Left lung (tissue), 10 donors: Measurements from ENCODE around the gene FAM83C. TPM values are rescaled to one million over a fixed set of nuclear protein-coding genes. Genes with fewer than 3 reads are reported as not detected.

ENCODE experiments used
- ATAC-seq: fragments of 200-7000 bp; cut with Tn5 transposase; one replicate; pipeline ENCODE4 v1.9.1; 2020; ENCODE audit warnings: moderate library complexity
- DNase-seq, 4 donors: peaks; one replicate each; pipeline ENCODE4 v3.0.0-alpha.2; 2013 to 2020
- H3K27ac ChIP-seq, 2 donors: fragments of 200-600 bp; sonication (generic) in 1 of 2; one replicate each; pipeline versions ENCODE4 v1.5.0 to v1.8.0; 2020 to 2021
- H3K27me3 ChIP-seq, 2 donors: fragments of 200-600 bp; sonication (generic) in 1 of 2; one replicate each; pipeline versions ENCODE4 v1.5.0 to v1.8.0; 2020 to 2021
- H3K36me3 ChIP-seq, 2 donors: fragments of 200-600 bp; sonication (generic) in 1 of 2; one replicate each; pipeline versions ENCODE4 v1.5.0 to v1.8.0; 2020 to 2021
- H3K4me1 ChIP-seq, 2 donors: fragments of 200-600 bp; one replicate each; pipeline ENCODE4 v1.8.0; 2021
- H3K4me3 ChIP-seq, 2 donors: fragments of 200-600 bp; sonication (generic) in 1 of 2; one replicate each; pipeline versions ENCODE4 v1.5.0 to v1.8.0; 2020 to 2021; ENCODE audit warnings: mild to moderate bottlenecking in 1 of 2
- H3K9me3 ChIP-seq, 2 donors: fragments of 200-600 bp; sonication (generic) in 1 of 2; one replicate each; pipeline versions ENCODE4 v1.5.0 to v1.8.0; 2020 to 2021
- intact Hi-C, 2 donors: fragments of 100-400 bp; cut with DNase I; formaldehyde crosslinking; loops; one replicate each; pipeline versions ENCODE4 v1.11.2 to v1.14.2; 2022
- polyA plus RNA-seq, 6 donors: library from polyadenylated mRNA; unstranded; fragments of 120-200 nt; gene quantifications; one replicate each; pipeline ENCODE4 v1.2.1, GENCODE V29; 2013; ENCODE audit not compliant: insufficient read length in 6 of 6
- total RNA-seq, 2 donors: library from RNA; stranded (reverse); fragmentation: NEBNext Ultra II Directional; extraction: Animal tissue kit (Norgen Biotek cat#: 25700); gene quantifications; one replicate each; pipeline ENCODE4 v1.2.1, GENCODE V29; 2021
- TF ChIP-seq, protein P1 (sequence below), 2 donors: fragments of 200-600 bp; sonication (generic) in 1 of 2; IDR thresholded peaks; one replicate each; pipeline versions ENCODE4 v1.5.0 to v1.8.0; 2021; ENCODE audit warnings: antibody characterized with exemption in 2 of 2
- donor health status: DM: no; HTN: yes; CAD: no.
- donor health status: DM: no; HTN: no; CAD: no.

The FAM83C gene
- total and polyA plus RNA-seq, 8 donors: not detected

DNA sequence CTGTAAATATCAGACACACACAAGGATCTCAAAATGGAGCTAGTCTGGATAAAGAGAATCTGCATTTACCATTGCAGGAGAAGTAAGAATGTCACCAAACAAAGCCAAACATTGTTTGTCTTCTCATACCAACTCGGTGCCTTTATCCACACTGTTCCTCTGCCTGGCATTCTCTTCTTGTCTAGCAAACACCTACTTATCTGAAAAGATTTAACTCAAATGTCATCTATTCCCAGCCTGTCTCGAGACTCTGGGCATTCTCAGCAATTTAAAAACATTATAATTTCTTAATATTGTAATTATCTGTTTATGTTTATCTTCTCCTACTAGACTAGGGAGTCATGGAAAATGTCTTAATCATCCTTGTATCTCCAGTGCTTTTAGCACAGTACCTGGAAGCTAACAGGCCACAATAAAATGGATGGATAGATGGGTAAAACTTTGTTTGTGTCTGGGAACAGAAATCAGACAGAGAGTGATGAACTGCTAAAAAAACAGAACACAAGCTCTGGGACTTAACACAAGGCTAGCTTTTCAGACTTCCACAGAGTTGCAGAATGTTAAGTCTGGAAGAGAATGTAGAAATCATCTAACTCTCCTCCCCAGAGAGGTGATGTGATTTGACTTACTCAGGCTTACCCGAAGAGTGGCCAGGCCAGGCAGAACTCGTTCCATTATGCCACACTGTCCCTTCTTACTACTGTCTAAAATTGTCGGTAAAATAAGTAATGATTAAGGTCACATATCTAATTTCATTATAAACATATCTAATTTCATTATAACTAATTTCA, 42.3 kb upstream of the FAM83C start:
- Histone ChIP-seq H3K9me3 (no peaks in the 10 kb centered on the region), H3K27me3 (no peaks in the 10 kb centered on the region), H3K36me3 (no peaks in the 10 kb centered on the region), H3K4me3 (no peak overlapping the region), H3K4me1 (peaks cover 0 to 6% of the 10 kb centered on the region in 2 donors), H3K27ac (no peak overlapping the region)
- ATAC-seq (peak; percentile 27), DNase-seq (peak in 2 of 4 donors; percentile 31 to 52)
- TF ChIP-seq, protein P1, sequence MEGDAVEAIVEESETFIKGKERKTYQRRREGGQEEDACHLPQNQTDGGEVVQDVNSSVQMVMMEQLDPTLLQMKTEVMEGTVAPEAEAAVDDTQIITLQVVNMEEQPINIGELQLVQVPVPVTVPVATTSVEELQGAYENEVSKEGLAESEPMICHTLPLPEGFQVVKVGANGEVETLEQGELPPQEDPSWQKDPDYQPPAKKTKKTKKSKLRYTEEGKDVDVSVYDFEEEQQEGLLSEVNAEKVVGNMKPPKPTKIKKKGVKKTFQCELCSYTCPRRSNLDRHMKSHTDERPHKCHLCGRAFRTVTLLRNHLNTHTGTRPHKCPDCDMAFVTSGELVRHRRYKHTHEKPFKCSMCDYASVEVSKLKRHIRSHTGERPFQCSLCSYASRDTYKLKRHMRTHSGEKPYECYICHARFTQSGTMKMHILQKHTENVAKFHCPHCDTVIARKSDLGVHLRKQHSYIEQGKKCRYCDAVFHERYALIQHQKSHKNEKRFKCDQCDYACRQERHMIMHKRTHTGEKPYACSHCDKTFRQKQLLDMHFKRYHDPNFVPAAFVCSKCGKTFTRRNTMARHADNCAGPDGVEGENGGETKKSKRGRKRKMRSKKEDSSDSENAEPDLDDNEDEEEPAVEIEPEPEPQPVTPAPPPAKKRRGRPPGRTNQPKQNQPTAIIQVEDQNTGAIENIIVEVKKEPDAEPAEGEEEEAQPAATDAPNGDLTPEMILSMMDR (IDR thresholded peaks at IDR 0.05): no peak
- intact Hi-C loops: no loop called here

DNA sequence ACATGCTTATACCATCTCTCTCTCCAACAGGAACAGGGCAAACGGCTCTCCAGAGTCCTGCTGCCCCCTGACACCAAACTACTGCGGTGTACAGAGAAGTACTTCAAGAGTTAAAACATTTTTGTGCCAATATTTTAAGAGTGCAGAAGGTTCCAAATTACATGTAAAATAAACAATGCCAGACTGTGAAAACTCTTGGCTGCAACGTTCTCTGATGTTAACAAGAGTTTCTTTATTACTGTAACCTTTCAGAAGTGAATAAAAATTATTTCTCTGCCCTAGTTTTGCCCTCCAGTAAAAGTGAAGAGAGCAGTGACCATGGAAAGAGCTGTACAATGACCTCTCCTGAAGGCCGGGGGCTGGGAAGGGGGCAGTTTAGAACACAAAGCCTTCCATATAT, 41.4 kb upstream of the FAM83C start:
- no peaks in the 10 kb centered on the region for H3K36me3 ChIP-seq
- DNase-seq (peak in 2 of 4 donors; percentile 31 to 46), ATAC-seq (peak; percentile 11)
- H3K4me1 ChIP-seq: peaks cover 0 to 6% of the 10 kb centered on the region in 2 donors
- TF ChIP-seq, protein P1 (IDR thresholded peaks at IDR 0.05): no peak
- H3K9me3 ChIP-seq: no peaks in the 10 kb centered on the region
- H3K27ac ChIP-seq: no peak overlapping the region
- H3K27me3 ChIP-seq: no peaks in the 10 kb centered on the region
- intact Hi-C loops: no loop called here
- no peak overlapping the region for H3K4me3 ChIP-seq

DNA sequence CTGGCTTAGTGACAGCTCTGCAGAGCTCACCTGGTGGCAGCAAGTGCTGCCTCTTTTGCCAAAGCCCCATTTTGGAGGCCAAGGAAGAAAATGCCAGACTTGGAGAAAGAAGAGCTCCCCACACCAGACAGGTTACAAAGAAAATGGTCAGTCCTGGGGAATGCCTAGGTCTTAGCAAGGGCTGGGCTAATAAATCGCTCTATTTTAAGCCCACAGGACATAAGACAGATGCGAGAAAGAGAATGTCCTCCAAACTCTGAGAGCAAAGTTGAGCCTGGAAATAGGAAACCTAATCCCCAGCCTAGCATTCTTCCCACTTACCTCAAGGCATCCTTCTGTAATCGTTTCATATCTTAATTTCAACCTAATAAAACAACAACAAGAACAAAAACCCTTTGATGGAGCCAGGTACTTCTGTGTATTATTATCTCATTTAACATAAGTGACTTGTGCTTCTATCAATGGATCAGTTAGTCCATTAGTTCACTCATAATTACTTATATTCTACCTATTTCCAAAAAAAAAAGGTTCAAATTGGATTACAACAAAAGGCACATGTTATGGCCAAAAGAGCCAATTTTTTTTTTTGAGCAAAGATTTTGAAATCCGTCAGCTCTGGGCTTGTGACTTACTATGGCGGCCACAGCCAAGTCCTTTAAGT, 40.4 kb upstream of the FAM83C start:
- TF ChIP-seq, protein P1 (IDR thresholded peaks at IDR 0.05): no peak
- H3K27ac ChIP-seq: no peak overlapping the region
- DNase-seq (no peak), ATAC-seq (no peak)
- H3K36me3 ChIP-seq: no peaks in the 10 kb centered on the region
- intact Hi-C loops: no loop called here
- no peak overlapping the region for H3K4me3 ChIP-seq
- H3K27me3 ChIP-seq: no peaks in the 10 kb centered on the region
- no peaks in the 10 kb centered on the region for H3K9me3 ChIP-seq
- H3K4me1 ChIP-seq: peaks cover 0 to 6% of the 10 kb centered on the region in 2 donors

DNA sequence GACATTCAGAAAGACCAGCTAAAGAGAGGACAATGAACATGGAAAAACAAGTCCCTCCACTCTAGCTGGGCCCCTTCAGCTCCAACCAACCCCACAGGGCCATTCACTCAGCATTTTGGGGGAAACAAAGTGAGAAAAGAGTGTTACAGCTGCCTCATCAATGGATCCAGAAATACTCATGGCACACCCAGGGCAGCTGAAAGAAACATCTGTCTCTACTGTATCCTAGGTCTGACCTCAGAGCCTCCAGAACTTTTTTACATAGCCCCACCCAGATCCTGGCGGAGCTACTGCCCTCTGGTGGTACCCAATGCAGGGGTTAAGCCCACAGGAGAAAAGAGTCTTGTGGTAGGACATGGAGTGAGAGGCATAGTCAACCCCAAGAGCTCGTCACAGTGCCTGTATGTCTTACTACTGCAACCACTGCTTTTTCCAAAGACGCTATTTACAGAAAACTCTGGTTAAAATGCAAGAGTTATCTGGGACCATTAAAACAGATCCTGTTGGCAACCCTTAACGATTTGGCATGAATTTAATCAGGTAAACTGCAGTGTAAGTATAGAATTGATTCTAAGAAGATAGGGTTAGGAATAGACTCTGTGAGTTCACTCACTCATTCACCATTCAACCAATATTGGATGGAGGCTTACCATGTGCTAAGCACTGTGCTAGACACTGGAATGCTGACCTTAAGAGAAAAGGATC, 37.4 kb upstream of the FAM83C start:
- Histone ChIP-seq H3K4me3 (no peak overlapping the region), H3K9me3 (no peaks in the 10 kb centered on the region), H3K4me1 (peaks cover 10 to 13% of the 10 kb centered on the region in 2 donors), H3K27ac (no peak overlapping the region), H3K27me3 (no peaks in the 10 kb centered on the region), H3K36me3 (no peaks in the 10 kb centered on the region)
- no peak for DNase-seq
- TF ChIP-seq, protein P1 (IDR thresholded peaks at IDR 0.05): peak; percentile 24 to 38
- intact Hi-C loops: no loop called here
- peak; percentile 55 for ATAC-seq

DNA sequence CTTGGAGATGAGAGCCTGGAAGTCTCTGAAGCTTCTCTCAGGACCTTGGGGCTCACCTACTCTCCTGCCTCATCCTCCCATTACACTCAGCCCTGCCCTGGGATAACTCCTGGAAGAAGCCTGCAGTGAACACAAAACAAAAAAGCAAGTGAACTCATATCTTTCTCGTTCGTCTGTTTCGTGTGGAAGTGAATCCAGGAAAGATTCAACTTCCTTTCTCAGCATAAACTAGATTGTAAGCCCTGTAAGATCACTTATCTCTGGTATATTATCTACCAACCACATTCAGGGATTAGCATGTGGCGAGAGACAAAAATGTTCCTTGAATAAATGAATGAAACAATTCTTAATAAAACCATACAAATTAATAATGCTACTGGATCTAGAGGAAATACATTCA, 36.5 kb upstream of the FAM83C start:
- no peak overlapping the region for H3K27ac ChIP-seq
- DNase-seq (no peak), ATAC-seq (no peak)
- H3K4me3 ChIP-seq: no peak overlapping the region
- H3K36me3 ChIP-seq: no peaks in the 10 kb centered on the region
- TF ChIP-seq, protein P1 (IDR thresholded peaks at IDR 0.05): no peak
- H3K4me1 ChIP-seq: peaks cover 6 to 13% of the 10 kb centered on the region in 2 donors
- no peaks in the 10 kb centered on the region for H3K9me3 ChIP-seq
- intact Hi-C loops: no loop called here
- H3K27me3 ChIP-seq: no peaks in the 10 kb centered on the region
